ENCODE measurements around the gene SUGCT.

DNA sequence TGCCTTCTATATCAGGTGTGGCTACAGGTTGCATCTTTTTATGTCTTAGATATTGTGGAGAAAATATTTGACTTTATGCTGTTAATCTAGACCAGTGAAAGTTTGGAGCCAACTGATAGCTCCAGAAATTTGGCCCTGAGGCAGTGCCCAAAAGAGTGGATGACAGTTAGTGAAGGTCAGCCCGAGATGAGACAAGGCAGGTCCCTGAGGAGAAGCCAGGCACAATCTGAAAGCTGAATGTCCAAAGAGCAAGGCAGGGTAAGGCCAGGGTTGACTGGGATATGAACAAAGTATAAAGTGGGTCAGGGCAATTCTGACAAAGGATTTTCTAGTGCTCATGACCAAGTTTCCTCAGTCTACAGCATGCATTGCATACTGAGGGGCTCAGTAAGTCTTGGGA lies 661.9 kb downstream of the SUGCT start:
- TF ChIP-seq ZNF274 (IDR thresholded peaks at IDR 0.05; ENCODE audit: low read depth, low read length) = no peak
- TF ChIP-seq YY1 (IDR thresholded peaks at IDR 0.05; ENCODE audit: insufficient read depth, insufficient read length) = no peak
